Measurements from ENCODE around the gene ADGRB3. TPM values are rescaled to one million over a fixed set of nuclear protein-coding genes. Genes with fewer than 3 reads are reported as not detected.
"Not testable (repeated sequence)": the region's sequence is repeated elsewhere in the genome, so short reads cannot be mapped to it uniquely, and the experiment has no call there.

The ADGRB3 gene
- total RNA-seq, 2 experiments from 2014 or later: not detected

- DNase-seq: no peak
- POLR2A ChIA-PET: no interaction called here
- no peaks in the 10 kb centered on the region for H3K27me3 Mint-ChIP-seq
- H3K4me3 Mint-ChIP-seq: no peak overlapping the region
- H3K4me1 Mint-ChIP-seq: no peaks in the 10 kb centered on the region
- no peaks in the 10 kb centered on the region for H3K9me3 Mint-ChIP-seq
- H3K27ac Mint-ChIP-seq: no peak overlapping the region
- CTCF ChIA-PET: no interaction called here
- no peaks in the 10 kb centered on the region for H3K36me3 Mint-ChIP-seq (ENCODE audit: low read depth)
These were observed 126.9 kb downstream of the ADGRB3 start for GRCh38 chr6:68761985-68762384.

GRCh38 chr6:68771426-68771825 lies 136.3 kb downstream of the ADGRB3 start:
- no peak overlapping the region for H3K27ac Mint-ChIP-seq

DNA sequence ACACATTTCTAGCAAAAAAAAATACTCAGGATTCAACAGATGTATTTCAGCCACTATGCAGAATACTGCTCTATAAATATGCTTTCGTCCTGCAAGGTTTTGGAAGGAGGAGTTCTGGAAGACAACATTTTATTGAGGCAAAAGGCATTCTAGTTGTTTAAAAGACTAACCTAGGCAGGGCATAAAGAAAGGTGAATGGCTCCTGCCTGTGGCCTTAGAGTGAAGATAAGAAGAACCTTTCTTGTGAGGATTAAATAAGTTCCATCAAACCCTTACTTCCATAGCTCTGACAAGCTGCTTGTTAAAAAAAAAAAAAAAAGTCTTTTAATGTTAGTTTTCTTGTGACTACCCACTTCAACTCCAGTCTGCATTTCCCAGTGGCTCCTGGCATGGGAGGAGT lies 139.8 kb downstream of the ADGRB3 start:
- H3K36me3 Mint-ChIP-seq (ENCODE audit: low read depth): no peaks in the 10 kb centered on the region
- H3K27me3 Mint-ChIP-seq: no peaks in the 10 kb centered on the region
- no peak overlapping the region for H3K27ac Mint-ChIP-seq
- H3K4me1 Mint-ChIP-seq: no peaks in the 10 kb centered on the region
- no peak for DNase-seq
- no peaks in the 10 kb centered on the region for H3K9me3 Mint-ChIP-seq
- ChIA-PET POLR2A (no interaction called here), CTCF (interaction anchor here (0.6 kb wide), 1 partner anchor 507 kb away, joined by 3 read pairs; no protein-coding TSS in a partner anchor)
- H3K4me3 Mint-ChIP-seq: no peak overlapping the region

More at GRCh38 chr6:68771426-68771825, 136.3 kb downstream of the ADGRB3 start:
- H3K4me3 Mint-ChIP-seq: no peak overlapping the region
- DNase-seq: no peak
- no peaks in the 10 kb centered on the region for H3K36me3 Mint-ChIP-seq (ENCODE audit: low read depth)
- POLR2A ChIA-PET: no interaction called here
- CTCF ChIA-PET: no interaction called here
- H3K4me1 Mint-ChIP-seq: no peaks in the 10 kb centered on the region
- H3K9me3 Mint-ChIP-seq: no peaks in the 10 kb centered on the region
- H3K27me3 Mint-ChIP-seq: no peaks in the 10 kb centered on the region

DNA sequence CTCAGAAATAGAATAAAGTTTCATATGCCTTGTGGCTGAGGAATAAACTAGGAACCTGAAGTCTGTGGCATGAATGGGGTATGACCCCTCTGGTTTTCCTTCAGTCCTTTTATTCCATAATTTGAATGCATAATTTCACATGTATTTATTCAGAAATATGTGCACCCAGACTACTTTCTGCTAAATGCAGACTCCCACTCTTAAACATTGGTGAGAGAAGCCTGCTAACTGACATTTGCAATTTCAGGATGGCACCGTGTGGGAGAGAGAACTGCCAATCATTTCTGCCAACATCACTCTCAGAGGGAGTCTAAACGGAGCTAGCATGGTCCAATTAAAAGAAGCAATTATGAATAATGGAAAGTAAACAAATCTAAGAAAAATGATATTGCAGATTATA lies 141.3 kb downstream of the ADGRB3 start:
- CTCF ChIA-PET: no interaction called here
- no peaks in the 10 kb centered on the region for H3K27me3 Mint-ChIP-seq
- no peak for DNase-seq
- H3K27ac Mint-ChIP-seq: no peak overlapping the region
- H3K36me3 Mint-ChIP-seq (ENCODE audit: low read depth): no peaks in the 10 kb centered on the region
- POLR2A ChIA-PET: no interaction called here
- no peak overlapping the region for H3K4me3 Mint-ChIP-seq
- H3K9me3 Mint-ChIP-seq: no peaks in the 10 kb centered on the region
- H3K4me1 Mint-ChIP-seq: no peaks in the 10 kb centered on the region

GRCh38 chr6:68777956-68778355 lies 142.9 kb downstream of the ADGRB3 start:
- no peak overlapping the region for H3K4me3 Mint-ChIP-seq

DNA sequence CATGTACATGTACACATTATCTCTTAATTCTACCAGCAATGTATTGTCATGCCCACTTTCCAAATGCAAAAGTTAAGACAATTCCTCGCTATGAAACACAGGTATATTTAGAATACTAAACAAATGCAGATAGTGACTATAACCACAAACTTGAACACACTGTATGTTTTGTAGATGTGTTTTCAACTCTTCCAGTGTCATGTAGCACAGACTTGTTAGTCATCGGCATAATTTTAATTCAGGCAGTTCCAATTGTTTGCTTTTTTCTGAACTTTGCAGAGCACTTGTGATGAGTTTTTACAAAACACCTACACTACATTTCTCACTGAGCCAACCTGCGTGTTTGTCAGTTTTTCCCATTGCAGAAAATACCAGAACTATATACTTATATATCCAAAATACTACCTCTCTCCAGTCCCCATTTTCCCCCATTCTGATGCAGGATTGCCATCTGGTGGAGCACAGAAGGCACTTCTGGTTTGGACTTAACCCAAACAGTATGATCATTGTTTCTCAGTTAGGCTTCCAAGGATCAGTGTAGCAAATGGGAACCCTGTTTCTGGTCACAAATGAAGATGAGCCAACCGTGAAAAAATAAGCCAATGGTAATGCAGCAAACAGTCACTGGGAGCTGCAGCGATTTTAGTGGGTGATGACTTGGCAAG lies 143.4 kb downstream of the ADGRB3 start:
- Mint-ChIP-seq H3K4me1 (no peaks in the 10 kb centered on the region), H3K27me3 (no peaks in the 10 kb centered on the region), H3K36me3 (ENCODE audit: low read depth) (no peaks in the 10 kb centered on the region), H3K9me3 (no peaks in the 10 kb centered on the region), H3K4me3 (no peak overlapping the region), H3K27ac (no peak overlapping the region)
- DNase-seq: no peak
- ChIA-PET POLR2A (no interaction called here), CTCF (interaction anchor here (0.6 kb wide), 1 partner anchor 50 kb away, joined by 4 read pairs; no protein-coding TSS in a partner anchor)

More at GRCh38 chr6:68777956-68778355, 142.9 kb downstream of the ADGRB3 start:
- H3K4me1 Mint-ChIP-seq: no peaks in the 10 kb centered on the region
- no peaks in the 10 kb centered on the region for H3K9me3 Mint-ChIP-seq
- POLR2A ChIA-PET: no interaction called here
- H3K36me3 Mint-ChIP-seq (ENCODE audit: low read depth): no peaks in the 10 kb centered on the region
- DNase-seq: no peak
- no peak overlapping the region for H3K27ac Mint-ChIP-seq
- CTCF ChIA-PET: interaction anchor here (0.6 kb wide), 1 partner anchor 51 kb away, joined by 4 read pairs; no protein-coding TSS in a partner anchor
- no peaks in the 10 kb centered on the region for H3K27me3 Mint-ChIP-seq

DNA sequence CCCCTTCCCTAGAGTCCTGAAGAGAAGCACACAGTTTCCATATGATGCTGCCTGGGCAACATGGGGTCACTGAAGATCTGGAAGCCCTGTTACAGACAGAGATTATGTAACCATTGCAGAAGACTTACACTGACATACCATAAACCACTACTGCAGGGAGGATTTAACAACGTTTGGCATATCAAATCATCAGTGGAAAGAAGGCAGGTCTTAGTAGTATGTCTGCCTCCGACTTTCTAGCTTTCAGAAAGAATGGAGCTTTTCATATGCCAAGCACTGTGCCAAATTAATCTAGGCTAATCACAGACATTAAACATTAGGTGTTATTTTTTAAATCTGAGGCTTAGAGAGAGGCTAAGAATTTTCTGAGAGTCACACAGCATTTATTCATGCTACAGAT lies 144.3 kb downstream of the ADGRB3 start:
- H3K4me1 Mint-ChIP-seq: no peaks in the 10 kb centered on the region
- ChIA-PET POLR2A (no interaction called here), CTCF (no interaction called here)
- no peaks in the 10 kb centered on the region for H3K36me3 Mint-ChIP-seq (ENCODE audit: low read depth)
- no peak overlapping the region for H3K27ac Mint-ChIP-seq
- no peaks in the 10 kb centered on the region for H3K27me3 Mint-ChIP-seq
- no peak overlapping the region for H3K4me3 Mint-ChIP-seq
- no peak for DNase-seq
- H3K9me3 Mint-ChIP-seq: no peaks in the 10 kb centered on the region

DNA sequence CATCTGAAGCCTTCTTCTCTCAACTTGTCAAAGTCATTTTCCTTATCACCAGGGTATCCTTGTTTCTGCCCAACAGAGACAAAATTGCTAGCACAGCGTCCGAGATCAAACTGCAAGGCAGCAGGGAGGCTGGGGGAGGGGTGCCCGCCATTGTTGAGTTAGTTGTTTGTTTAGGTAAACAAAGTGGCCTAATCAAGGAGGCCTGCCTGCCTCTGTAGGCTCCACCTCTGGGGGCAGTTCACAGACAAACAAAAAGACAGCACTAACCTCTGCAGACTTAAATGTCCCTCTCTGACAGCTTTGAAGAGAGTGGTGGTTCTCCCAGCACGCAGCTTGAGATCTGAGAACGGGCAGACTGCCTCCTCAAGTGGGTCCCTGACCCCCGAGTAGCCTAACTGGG lies 155.0 kb downstream of the ADGRB3 start:
- H3K27ac Mint-ChIP-seq; DNase-seq; POLR2A ChIA-PET; H3K4me1 Mint-ChIP-seq; H3K9me3 Mint-ChIP-seq; H3K36me3 Mint-ChIP-seq (ENCODE audit: low read depth); H3K27me3 Mint-ChIP-seq; H3K4me3 Mint-ChIP-seq: not testable (repeated sequence)
- CTCF ChIA-PET: interaction anchor here (0.6 kb wide), 1 partner anchor 535 kb away, joined by 3 read pairs; no protein-coding TSS in a partner anchor

DNA sequence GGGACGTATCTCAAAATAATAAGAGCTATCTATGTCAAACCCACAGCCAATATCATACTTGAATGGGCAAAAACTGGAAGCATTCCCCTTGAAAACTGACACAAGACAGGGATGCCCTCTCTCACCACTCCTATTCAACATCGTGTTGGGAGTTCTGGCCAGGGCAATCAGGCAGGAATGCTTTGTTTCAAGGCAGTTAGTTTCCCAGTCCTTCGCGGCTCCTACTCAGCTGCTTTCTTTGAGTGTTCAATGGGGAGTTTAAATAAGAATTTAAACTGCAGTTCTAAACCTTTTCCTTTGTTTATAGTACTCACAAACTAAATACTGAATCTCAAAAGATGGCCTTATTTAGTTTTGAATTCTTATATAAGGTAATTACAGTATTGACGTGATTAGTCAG lies 179.9 kb downstream of the ADGRB3 start:
- H3K9me3 Mint-ChIP-seq; POLR2A ChIA-PET; H3K27me3 Mint-ChIP-seq; H3K27ac Mint-ChIP-seq; DNase-seq; CTCF ChIA-PET; H3K36me3 Mint-ChIP-seq (ENCODE audit: low read depth); H3K4me3 Mint-ChIP-seq; H3K4me1 Mint-ChIP-seq: not testable (repeated sequence)

- Mint-ChIP-seq H3K9me3 (no peaks in the 10 kb centered on the region), H3K36me3 (ENCODE audit: low read depth) (no peaks in the 10 kb centered on the region), H3K27me3 (no peaks in the 10 kb centered on the region), H3K4me3 (no peak overlapping the region), H3K27ac (no peak overlapping the region), H3K4me1 (no peaks in the 10 kb centered on the region)
- DNase-seq: no peak
- POLR2A ChIA-PET: no interaction called here
- CTCF ChIA-PET: no interaction called here
These were observed 191.4 kb downstream of the ADGRB3 start for GRCh38 chr6:68826501-68826900.

- CTCF ChIA-PET: no interaction called here
- Mint-ChIP-seq H3K9me3 (no peaks in the 10 kb centered on the region), H3K4me3 (no peak overlapping the region), H3K4me1 (no peaks in the 10 kb centered on the region), H3K27me3 (no peaks in the 10 kb centered on the region), H3K27ac (no peak overlapping the region), H3K36me3 (ENCODE audit: low read depth) (no peaks in the 10 kb centered on the region)
- POLR2A ChIA-PET: no interaction called here
- no peak for DNase-seq
These were observed 199.5 kb downstream of the ADGRB3 start for GRCh38 chr6:68834551-68834950.

GRCh38 chr6:68838571-68838970 lies 203.5 kb downstream of the ADGRB3 start:
- DNase-seq: no peak
- no peaks in the 10 kb centered on the region for H3K36me3 Mint-ChIP-seq (ENCODE audit: low read depth)
- ChIA-PET POLR2A (no interaction called here), CTCF (no interaction called here)
- no peaks in the 10 kb centered on the region for H3K4me1 Mint-ChIP-seq
- H3K4me3 Mint-ChIP-seq: no peak overlapping the region
- H3K27me3 Mint-ChIP-seq: no peaks in the 10 kb centered on the region
- H3K27ac Mint-ChIP-seq: no peak overlapping the region
- no peaks in the 10 kb centered on the region for H3K9me3 Mint-ChIP-seq

GRCh38 chr6:68852791-68853190 lies 217.7 kb downstream of the ADGRB3 start:
- ChIA-PET POLR2A (no interaction called here), CTCF (no interaction called here)
- H3K9me3 Mint-ChIP-seq: peaks cover 3% of the 10 kb centered on the region
- no peaks in the 10 kb centered on the region for H3K27me3 Mint-ChIP-seq
- H3K4me1 Mint-ChIP-seq: no peaks in the 10 kb centered on the region
- H3K4me3 Mint-ChIP-seq: no peak overlapping the region
- no peak for DNase-seq
- H3K27ac Mint-ChIP-seq: no peak overlapping the region
- H3K36me3 Mint-ChIP-seq (ENCODE audit: low read depth): no peaks in the 10 kb centered on the region

- Mint-ChIP-seq H3K36me3 (ENCODE audit: low read depth) (no peaks in the 10 kb centered on the region), H3K9me3 (peaks cover 16% of the 10 kb centered on the region), H3K4me3 (no peak overlapping the region), H3K27me3 (no peaks in the 10 kb centered on the region), H3K27ac (no peak overlapping the region), H3K4me1 (no peaks in the 10 kb centered on the region)
- CTCF ChIA-PET: interaction anchor here (0.8 kb wide), 1 partner anchor 15 kb away, joined by 3 read pairs; no protein-coding TSS in a partner anchor
- no peak for DNase-seq
- POLR2A ChIA-PET: no interaction called here
These were observed 224.2 kb downstream of the ADGRB3 start for GRCh38 chr6:68859233-68859632.
